DND-41 (cell line): ENCODE results near the gene COLEC12.

ENCODE experiments used
- CTCF ChIP-seq: IDR thresholded peaks from 2 replicates; pipeline ENCODE4 v1.5.1; 2012; ENCODE audit warnings: borderline replicate concordance, low read length, moderate library complexity, mild to moderate bottlenecking; ENCODE audit not compliant: poor library complexity, severe bottlenecking; ENCODE audit errors: extremely low read depth
- EZH2 ChIP-seq: IDR thresholded peaks from 3 replicates; pipeline ENCODE4 v1.6.1; 2012; ENCODE audit warnings: borderline replicate concordance, low read depth, mild to moderate bottlenecking, moderate library complexity, low read length, inconsistent platforms; ENCODE audit not compliant: severe bottlenecking

- TF ChIP-seq CTCF, result no peak
- TF ChIP-seq EZH2, result no peak
Measured at GRCh38 chr18:415617-416612, 84.6 kb downstream of the COLEC12 start.
